Measurements from ENCODE around the gene REM2. TPM values are rescaled to one million over a fixed set of nuclear protein-coding genes. Genes with fewer than 3 reads are reported as not detected.

REM2 gene
- total RNA-seq, 1 donor, result 0.43 TPM

GRCh38 chr14:22923746-22924145 lies 40.7 kb downstream of the REM2 start:
- H3K4me3 ChIP-seq (ENCODE audit: low read depth, low read length), result no peak overlapping the region
- no peak for TF ChIP-seq CTCF (IDR thresholded peaks at IDR 0.05; ENCODE audit: insufficient read depth, low read depth, low read length)
- no peak for DNase-seq (ENCODE audit: low read depth)

GRCh38 chr14:22925513-22925912 lies 42.5 kb downstream of the REM2 start:
- TF ChIP-seq CTCF (IDR thresholded peaks at IDR 0.05; ENCODE audit: insufficient read depth, low read depth, low read length), result no peak
- no peak overlapping the region for H3K4me3 ChIP-seq (ENCODE audit: low read depth, low read length)
- no peak for DNase-seq (ENCODE audit: low read depth)

GRCh38 chr14:22926316-22926715 lies 43.3 kb downstream of the REM2 start:
- DNase-seq (ENCODE audit: low read depth), result no peak
- H3K4me3 ChIP-seq (ENCODE audit: low read depth, low read length), result no peak overlapping the region
- no peak for TF ChIP-seq CTCF (IDR thresholded peaks at IDR 0.05; ENCODE audit: insufficient read depth, low read depth, low read length)

GRCh38 chr14:22928237-22929103 lies 45.4 kb downstream of the REM2 start:
- TF ChIP-seq CTCF (IDR thresholded peaks at IDR 0.05; ENCODE audit: insufficient read depth, low read depth, low read length), result no peak
- no peak for DNase-seq (ENCODE audit: low read depth)

GRCh38 chr14:22929104-22929960 lies 46.3 kb downstream of the REM2 start, which contains the start of gene PRMT5:
Gene PRMT5 (minus strand): TSS chr14:22929376. CDS start chr14:22929361, 15 bp downstream.
- DNase-seq (ENCODE audit: low read depth), result peak; percentile 100
- peak within 1 kb of the TSS; percentile 100 for H3K4me3 ChIP-seq (ENCODE audit: low read depth, low read length)
- no peak for TF ChIP-seq CTCF (IDR thresholded peaks at IDR 0.05; ENCODE audit: insufficient read depth, low read depth, low read length)

More at GRCh38 chr14:22928237-22929103, 45.4 kb downstream of the REM2 start:
- H3K4me3 ChIP-seq (ENCODE audit: low read depth, low read length), result peak overlapping the region; percentile 100

GRCh38 chr14:22929961-22930364 lies 46.9 kb downstream of the REM2 start:
- peak overlapping the region; percentile 64 for H3K4me3 ChIP-seq (ENCODE audit: low read depth, low read length)
- no peak for TF ChIP-seq CTCF (IDR thresholded peaks at IDR 0.05; ENCODE audit: insufficient read depth, low read depth, low read length)
- no peak for DNase-seq (ENCODE audit: low read depth)

All from fibroblast of villous mesenchyme (primary cell).